GM19438 (cell line): ENCODE results near the gene ANXA4.
A peak's percentile ranks its signal among the peaks of the same experiment; 100 is the strongest.

ENCODE experiments used
- ATAC-seq: cut with Tn5 transposase; IDR thresholded peaks from one replicate; pipeline ENCODE4 v1.9.1; 2021; ENCODE audit warnings: low read depth; ENCODE audit not compliant: unreplicated experiment

ANXA4 gene

GRCh38 chr2:69774984-69775982, 33.3 kb downstream of the ANXA4 start:
- no peak for ATAC-seq

- ATAC-seq, result no peak
Observed at GRCh38 chr2:69776886-69777785, 35.2 kb downstream of the ANXA4 start.

- ATAC-seq, result no peak
Observed at GRCh38 chr2:69777786-69778105, 35.8 kb downstream of the ANXA4 start.

- ATAC-seq, result no peak
Observed at GRCh38 chr2:69779258-69780001, 37.5 kb downstream of the ANXA4 start.

- ATAC-seq, result no peak
Observed at GRCh38 chr2:69780921-69781320, 39.0 kb downstream of the ANXA4 start.

- no peak for ATAC-seq
Observed at GRCh38 chr2:69781321-69782248, 39.7 kb downstream of the ANXA4 start.

- no peak for ATAC-seq
Observed at GRCh38 chr2:69784228-69784627, 42.3 kb downstream of the ANXA4 start.

- no peak for ATAC-seq
Observed at GRCh38 chr2:69785358-69785757, 43.4 kb downstream of the ANXA4 start.

- ATAC-seq, result no peak
Observed at GRCh38 chr2:69786052-69786560, 44.2 kb downstream of the ANXA4 start.

- ATAC-seq, result peak; percentile 36
Observed at GRCh38 chr2:69789175-69789721, 47.3 kb downstream of the ANXA4 start.

GRCh38 chr2:69789772-69790600, 48.1 kb downstream of the ANXA4 start:
- ATAC-seq, result peak; percentile 43

- no peak for ATAC-seq
Observed at GRCh38 chr2:69790601-69790959, 48.6 kb downstream of the ANXA4 start.

GRCh38 chr2:69791045-69791444, 49.1 kb downstream of the ANXA4 start:
- no peak for ATAC-seq

GRCh38 chr2:69796174-69796573, 54.2 kb downstream of the ANXA4 start:
- ATAC-seq, result no peak

- no peak for ATAC-seq
Observed at GRCh38 chr2:69797235-69797634, 55.3 kb downstream of the ANXA4 start.

- ATAC-seq, result no peak
Observed at GRCh38 chr2:69797836-69798289, 55.9 kb downstream of the ANXA4 start.

- no peak for ATAC-seq
Observed at GRCh38 chr2:69798290-69798908, 56.5 kb downstream of the ANXA4 start.
